K562 (cell line): ENCODE measurements around the gene GDF11. TPM values are rescaled to one million over a fixed set of nuclear protein-coding genes. Genes with fewer than 3 reads are reported as not detected.
A peak's percentile ranks its signal among the peaks of the same experiment; 100 is the strongest.

ENCODE experiments used
- ATAC-seq: fragments of 200-7000 bp; cut with Tn5 transposase; 3 replicates; pipeline ENCODE4 v1.9.1; 2020; ENCODE audit warnings: moderate library complexity
- BruUV-seq: library from RNA; stranded (reverse); fragments of 400-500 nt; replicated peaks from 2 replicates; lab custom pipeline; 2021; lab: Mats Ljungman, UMichigan
- CTCF ChIA-PET: fragments of 300-600 bp; formaldehyde crosslinking; extraction: SDS; loops from one replicate; lab custom pipeline; 2021; ENCODE audit warnings: low intra/inter-chr PET ratio; lab: Yijun Ruan, JAX
- POLR2A ChIA-PET: fragments of 300-600, 350-650 bp; sonication (Branson Sonifier 250); formaldehyde crosslinking; extraction: SDS; loops from one replicate; lab custom pipeline; 2021; ENCODE audit warnings: antibody characterized with exemption, inconsistent platforms; lab: Yijun Ruan, JAX
- DNase-seq, 4 experiments: peaks; one replicate each; pipeline versions ENCODE4 v3.0.0 to v3.0.0-alpha.2; 2011 to 2018; ENCODE audit warnings: low spot score in 3 of 4, mixed read lengths in 3 of 4; ENCODE audit errors: extremely low read depth in 1 of 4
- FAIRE-seq: peaks from 2 replicates; lab custom pipeline; 2011; peaks lifted over from hg19 to GRCh38; lab: Jason Lieb, UNC
- H2AFZ ChIP-seq: 2 replicates; pipeline ENCODE4 v1.6.0; 2011; ENCODE audit warnings: low read depth, low read length, control low read depth, inconsistent platforms
- H3K27ac ChIP-seq: fragments of 200-600 bp; 3 replicates; pipeline ENCODE4 v1.8.0; 2011; ENCODE audit warnings: low read depth, mild to moderate bottlenecking, control low read depth, inconsistent platforms, low read length, moderate library complexity, mixed read lengths; ENCODE audit errors: extremely low read depth
- H3K27me3 ChIP-seq, 2 experiments: fragments of 300-600 bp in 1 of 2; 2 replicates in 1 of 2; 3 replicates in 1 of 2; pipeline versions ENCODE4 v1.6.0 to v1.8.0; 2011; ENCODE audit warnings: inconsistent platforms in 2 of 2, low read length in 2 of 2, mild to moderate bottlenecking in 1 of 2, mixed read lengths in 1 of 2, moderate library complexity in 1 of 2; ENCODE audit not compliant: control insufficient read depth in 2 of 2, insufficient read depth in 2 of 2
- H3K36me3 ChIP-seq: fragments of 300-600 bp; 3 replicates; pipeline ENCODE4 v1.8.0; 2011; ENCODE audit warnings: mild to moderate bottlenecking, low read length, inconsistent platforms; ENCODE audit not compliant: control insufficient read depth, insufficient read depth
- H3K4me1 ChIP-seq, 2 experiments: fragments of 200-600 bp in 1 of 2; replicated peaks in 1 of 2; 2 replicates in 1 of 2; 3 replicates in 1 of 2; pipeline versions ENCODE4 v1.5.1 to v1.8.0; 2011; ENCODE audit warnings: inconsistent platforms in 2 of 2, low read length in 2 of 2, mild to moderate bottlenecking in 1 of 2, mixed read lengths in 1 of 2, moderate library complexity in 1 of 2; ENCODE audit not compliant: control insufficient read depth in 2 of 2, insufficient read depth in 2 of 2
- H3K4me2 ChIP-seq: 2 replicates; pipeline ENCODE4 v1.6.1; 2011; ENCODE audit warnings: low read length, control low read depth, inconsistent platforms, mixed read lengths; ENCODE audit not compliant: insufficient read depth
- H3K4me3 ChIP-seq: fragments of 200-600 bp; sonication (generic), shearing (Covaris generic); 2 replicates; pipeline ENCODE4 v1.5.1; 2016; ENCODE audit warnings: control low read depth, inconsistent platforms
- H3K79me2 ChIP-seq: fragments of 200-600 bp; 3 replicates; pipeline ENCODE4 v1.8.0; 2011; ENCODE audit warnings: low read length, inconsistent platforms; ENCODE audit not compliant: control insufficient read depth, insufficient read depth
- H3K9ac ChIP-seq, 2 experiments: 2 replicates each; pipeline versions ENCODE4 v1.6.0 to v1.6.1; 2011; ENCODE audit warnings: low read depth in 2 of 2, low read length in 2 of 2, control low read depth in 1 of 2, inconsistent platforms in 1 of 2, mild to moderate bottlenecking in 1 of 2, mixed read lengths in 1 of 2; ENCODE audit not compliant: insufficient read depth in 1 of 2
- H3K9me1 ChIP-seq: one replicate; pipeline ENCODE4 v1.6.0; 2011; ENCODE audit warnings: inconsistent platforms, mild to moderate bottlenecking, low read length, moderate library complexity; ENCODE audit not compliant: control insufficient read depth, insufficient read depth
- H3K9me3 ChIP-seq: replicated peaks from 2 replicates; pipeline ENCODE4 v1.5.1; 2011; ENCODE audit warnings: low read depth, low read length, inconsistent platforms; ENCODE audit not compliant: control insufficient read depth, insufficient read depth
- H4K20me1 ChIP-seq: replicated peaks from 2 replicates; pipeline ENCODE4 v1.6.1; 2011; ENCODE audit warnings: low read length, inconsistent platforms, mixed read lengths; ENCODE audit not compliant: control insufficient read depth, insufficient read depth
- PHB ChIP-seq: fragments of 250-450 bp; sonication (Bioruptor Pico); IDR thresholded peaks from 2 replicates; pipeline ENCODE4 v1.5.0; 2021
- ZBTB40 ChIP-seq, 2 experiments: fragments of 450-650 bp in 1 of 2; sonication (generic) in 1 of 2; formaldehyde crosslinking in 1 of 2; IDR thresholded peaks; 2 replicates each; pipeline versions ENCODE4 v1.7.1 to v1.9.0; 2016 to 2022; ENCODE audit warnings: inconsistent platforms in 1 of 2, mild to moderate bottlenecking in 1 of 2, missing genetic modification reagents in 1 of 2
- ZFX ChIP-seq: sonication (generic); formaldehyde crosslinking; IDR thresholded peaks from 2 replicates; pipeline ENCODE4 v1.8.0; 2022; ENCODE audit warnings: mild to moderate bottlenecking, missing genetic modification reagents, moderate library complexity
- ZNF232 ChIP-seq: sonication (generic); formaldehyde crosslinking; IDR thresholded peaks from 2 replicates; pipeline ENCODE4 v1.8.0; 2022; ENCODE audit warnings: mild to moderate bottlenecking, missing genetic modification reagents
- ZSCAN29 ChIP-seq: fragments of 450-650 bp; IDR thresholded peaks from 2 replicates; pipeline ENCODE4 v1.6.1; 2017
- whole genome bisulfite sequencing: fragments of 100-300 bp; shearing (Covaris generic); methylation state at CpG from one replicate; pipeline ENCODE4 v1.1.6; 2016; ENCODE audit warnings: low coverage, mixed read lengths; ENCODE audit not compliant: insufficient coverage; ENCODE audit errors: missing lambda C conversion rate; 5-methylcytosine and 5-hydroxymethylcytosine counted together
- in situ Hi-C: fragments of 300-500 bp; cut with MboI; formaldehyde crosslinking; loops from 4 replicates; pipeline ENCODE4 v1.15.0; 2018; ENCODE audit warnings: inconsistent platforms, mixed read lengths
- intact Hi-C: fragments of 100-400 bp; cut with micrococcal nuclease; formaldehyde crosslinking; loops from 2 replicates; pipeline ENCODE4 v1.14.2; 2022
- polyA plus RNA-seq, 8 experiments: library from polyadenylated mRNA; depleted of rRNA in 4 of 8; stranded (reverse) in 5 of 8; unstranded in 3 of 8; fragments of >200 nt; fragmentation: Nextera tagmentation in 2 of 8; fragmentation: Illumina TruSeq in 1 of 8; extraction: Ambion mirVana in 2 of 8; extraction: Trizol in 1 of 8; gene quantifications; 2 replicates each; pipeline versions ENCODE4 v1.2.1 to v1.2.3, GENCODE V29; 2011 to 2014; ENCODE audit warnings: inconsistent platforms in 1 of 8, missing spikeins in 1 of 8
- total RNA-seq, 7 experiments: library from RNA; depleted of rRNA in 6 of 7; stranded (reverse); fragments of >200 nt in 6 of 7; fragmentation: Illumina TruSeq in 2 of 7; extraction: Trizol in 2 of 7; gene quantifications; 2 replicates each; pipeline versions ENCODE4 v1.2.1 to v1.2.3, GENCODE V29; 2011 to 2021; ENCODE audit warnings: low replicate concordance in 1 of 7

GDF11 gene
- total and polyA plus RNA-seq, 9 of the 15 experiments (the other 6 are each of a cell fraction or from before 2014, with no cell fraction given), result 1.4 to 15.7 (median 4.8) TPM

- TF ChIP-seq ZSCAN29, result 0 out of 2 replicates have a peak, but pooled peaks have one; percentile 25
- TF ChIP-seq ZNF232 (CRISPR knock-in tag), result no peak
- peak; percentile 39 for TF ChIP-seq ZFX (CRISPR knock-in tag)
- no peak for TF ChIP-seq PHB (CRISPR knock-in tag)
- TF ChIP-seq ZBTB40 (IDR thresholded peaks at IDR 0.05), result no peak
- no peak for TF ChIP-seq ZBTB40 (CRISPR knock-in tag; IDR thresholded peaks at IDR 0.05)
- TF ChIP-seq, all 486 proteins: peak for 2
- DNase-seq (no peak), ATAC-seq (no peak), FAIRE-seq (no peak)
- no peak overlapping the region for H3K27ac ChIP-seq
- H3K27me3 ChIP-seq, result no peaks in the 10 kb centered on the region
- no peak overlapping the region for H3K4me2 ChIP-seq
- H3K9ac ChIP-seq, result 0 out of 4 replicates have a peak overlapping the region, but pooled peaks of 1 of the 2 experiments have one; percentile 39
- H2AFZ ChIP-seq, result no peak overlapping the region
- peaks cover 42% of the 10 kb centered on the region for H3K36me3 ChIP-seq
- ChIA-PET POLR2A (interaction anchor here (0.6 to 1.4 kb wide), 5 partner anchors 9 to 73 kb away, joined by 3 to 12 read pairs (median 4); partner anchors contain the start of gene BLOC1S1), CTCF (interaction anchor here (3.1 kb wide), 1 partner anchor 12 kb away, joined by 20 read pairs; no protein-coding TSS in a partner anchor)
- peaks cover 28% of the 10 kb centered on the region for H3K79me2 ChIP-seq
- intact Hi-C loops, result loop anchor here (1.0 kb wide), 1 partner anchor 12 kb away; no protein-coding TSS in a partner anchor
- WGBS, result 70% methylated on average over 3 of the region's 3 CpGs
- BruUV-seq, result no TSS peak
- H3K9me3 ChIP-seq, result no peaks in the 10 kb centered on the region
- in situ Hi-C loops, result no loop called here
- H3K4me3 ChIP-seq, result no peak overlapping the region
- peaks cover 22% of the 10 kb centered on the region; the same call in 1 of the 2 replicates for H4K20me1 ChIP-seq
- no peaks in the 10 kb centered on the region for H3K9me1 ChIP-seq
- H3K4me1 ChIP-seq, result peaks cover 16 to 45% of the 10 kb centered on the region in 2 experiments; a peak in 4 of 5 replicates
Measured at GRCh38 chr12:55724940-55725309, 18.0 kb upstream of the GDF11 start.
